GM12878 (cell line): ENCODE measurements around the gene CFAP54. TPM values are rescaled to one million over a fixed set of nuclear protein-coding genes. Genes with fewer than 3 reads are reported as not detected.

Experiments
- ATAC-seq: fragments of 200-7000 bp; cut with Tn5 transposase; 3 replicates; pipeline ENCODE4 v1.9.1; 2020; ENCODE audit warnings: mild to moderate bottlenecking, moderate library complexity
- BruUV-seq: library from RNA; stranded (reverse); fragments of 400-500 nt; replicated peaks from 2 replicates; lab custom pipeline; 2021; lab: Mats Ljungman, UMichigan
- CTCF ChIA-PET: fragments of 300-600 bp; sonication (Branson Sonifier 250); formaldehyde crosslinking; extraction: SDS; loops from one replicate; lab custom pipeline; 2021; ENCODE audit warnings: inconsistent platforms; lab: Yijun Ruan, JAX
- POLR2A ChIA-PET: fragments of 350-600 bp; formaldehyde crosslinking; extraction: SDS; loops from one replicate; lab custom pipeline; 2021; ENCODE audit warnings: inconsistent platforms; lab: Charles Lee
- RAD21 ChIA-PET: fragments of 300-600 bp; sonication (Branson Sonifier 250); formaldehyde crosslinking; loops from one replicate; lab custom pipeline; 2023; ENCODE audit warnings: antibody characterized with exemption; ENCODE audit not compliant: unreplicated experiment; lab: Charles Lee
- SMC1A ChIA-PET: fragments of 300-600 bp; sonication (Branson Sonifier 250); formaldehyde crosslinking; loops from one replicate; lab custom pipeline; 2023; ENCODE audit not compliant: unreplicated experiment, uncharacterized antibody; lab: Charles Lee
- DNase-seq: peaks from one replicate; pipeline ENCODE4 v3.0.0-alpha.2; 2011; ENCODE audit warnings: low read depth, low spot score
- FAIRE-seq: peaks from 3 replicates; lab custom pipeline; 2011; peaks lifted over from hg19 to GRCh38; lab: Jason Lieb, UNC
- H2AFZ ChIP-seq: 2 replicates; pipeline ENCODE4 v1.6.0; 2011; ENCODE audit warnings: low read depth, low read length, control low read depth; ENCODE audit not compliant: control insufficient read depth
- H3K27ac ChIP-seq: 2 replicates; pipeline ENCODE4 v1.5.1; 2011; ENCODE audit warnings: control low read depth; ENCODE audit not compliant: control insufficient read depth, insufficient read depth
- H3K27me3 ChIP-seq, 2 experiments: replicated peaks in 1 of 2; 2 replicates each; pipeline versions ENCODE4 v1.6.0 to v1.6.1; 2011; ENCODE audit warnings: low read length in 1 of 2; ENCODE audit not compliant: control insufficient read depth in 2 of 2, insufficient read depth in 2 of 2
- H3K36me3 ChIP-seq, 2 experiments: 2 replicates each; pipeline ENCODE4 v1.5.1; 2011; ENCODE audit warnings: low read length in 1 of 2; ENCODE audit not compliant: control insufficient read depth in 2 of 2, insufficient read depth in 2 of 2
- H3K4me1 ChIP-seq: 2 replicates; pipeline ENCODE4 v1.6.1; 2011; ENCODE audit warnings: mild to moderate bottlenecking, low read length, moderate library complexity, mixed read lengths; ENCODE audit not compliant: control insufficient read depth, insufficient read depth
- H3K4me2 ChIP-seq: 2 replicates; pipeline ENCODE4 v1.6.0; 2011; ENCODE audit warnings: control low read depth; ENCODE audit not compliant: control insufficient read depth, insufficient read depth
- H3K4me3 ChIP-seq: fragments of 200-600 bp; sonication (generic); 2 replicates; pipeline ENCODE4 v1.5.1; 2016
- H3K79me2 ChIP-seq: 2 replicates; pipeline ENCODE4 v1.6.0; 2011; ENCODE audit warnings: low read length; ENCODE audit not compliant: control insufficient read depth, insufficient read depth
- H3K9ac ChIP-seq: 2 replicates; pipeline ENCODE4 v1.8.0; 2011; ENCODE audit warnings: low read length, control low read depth, mixed read lengths; ENCODE audit not compliant: control insufficient read depth, insufficient read depth
- H3K9me3 ChIP-seq: replicated peaks from 3 replicates; pipeline ENCODE4 v1.5.1; 2011; ENCODE audit warnings: mild to moderate bottlenecking, low read length; ENCODE audit not compliant: control insufficient read depth, insufficient read depth
- H4K20me1 ChIP-seq: 2 replicates; pipeline ENCODE4 v1.6.0; 2011; ENCODE audit not compliant: control insufficient read depth, insufficient read depth
- CBX3 ChIP-seq: fragments of 200-600 bp; sonication (generic); IDR thresholded peaks from 2 replicates; pipeline ENCODE4 v1.6.1; 2016; ENCODE audit warnings: low read depth, borderline replicate concordance
- E4F1 ChIP-seq: fragments of 450-650 bp; IDR thresholded peaks from 2 replicates; pipeline ENCODE4 v1.6.1; 2018; ENCODE audit warnings: borderline replicate concordance, mild to moderate bottlenecking; ENCODE audit not compliant: partially characterized antibody
- ESRRA ChIP-seq: IDR thresholded peaks from 2 replicates; pipeline ENCODE4 v1.6.1; 2012; ENCODE audit warnings: mild to moderate bottlenecking, low read length, improper control_type of control experiment
- KLF5 ChIP-seq: fragments of 450-650 bp; IDR thresholded peaks from 2 replicates; pipeline ENCODE4 v1.6.1; 2014; ENCODE audit warnings: mild to moderate bottlenecking; ENCODE audit not compliant: partially characterized antibody
- MAX ChIP-seq: IDR thresholded peaks from 2 replicates; pipeline ENCODE4 v1.6.1; 2012; ENCODE audit warnings: low read depth, low read length, improper control_type of control experiment
- PAX5 ChIP-seq: IDR thresholded peaks from 2 replicates; pipeline ENCODE4 v1.6.1; 2011; ENCODE audit warnings: low read depth, low read length, borderline replicate concordance
- PML ChIP-seq: IDR thresholded peaks from 2 replicates; pipeline ENCODE4 v1.6.1; 2012; ENCODE audit warnings: low read length, inconsistent platforms
- RELA ChIP-seq: fragments of 450-650 bp; IDR thresholded peaks from 2 replicates; pipeline ENCODE4 v1.8.0; 2014; ENCODE audit warnings: borderline replicate concordance; ENCODE audit not compliant: partially characterized antibody
- SIN3A ChIP-seq: IDR thresholded peaks from 2 replicates; pipeline ENCODE4 v1.6.1; 2012; ENCODE audit warnings: low read depth, low read length, improper control_type of control experiment
- ZBTB33 ChIP-seq: fragments of 450-650 bp; IDR thresholded peaks from 2 replicates; pipeline ENCODE4 v1.6.1; 2017; ENCODE audit warnings: mild to moderate bottlenecking
- whole genome bisulfite sequencing: methylation state at CpG from one replicate; pipeline ENCODE4 v1.1.6; 2016; ENCODE audit warnings: low lambda C conversion rate; ENCODE audit not compliant: insufficient replicate concordance, insufficient coverage; ENCODE audit errors: missing lambda C conversion rate; 5-methylcytosine and 5-hydroxymethylcytosine counted together
- in situ Hi-C: fragments of 300-500 bp; cut with MboI; formaldehyde crosslinking; loops from 9 replicates; pipeline ENCODE4 v1.14.3; 2018; ENCODE audit warnings: mixed read lengths
- intact Hi-C: fragments of 100-400 bp; cut with micrococcal nuclease; formaldehyde crosslinking; loops from one replicate; pipeline ENCODE4 v1.14.2; 2022; ENCODE audit not compliant: unreplicated experiment
- polyA plus RNA-seq, 11 experiments: library from polyadenylated mRNA; depleted of rRNA in 4 of 11; unstranded in 6 of 11; stranded (reverse) in 5 of 11; fragments of >200 nt; fragmentation: Nextera tagmentation in 4 of 11; fragmentation: Illumina TruSeq in 1 of 11; extraction: Ambion mirVana in 4 of 11; extraction: Trizol in 1 of 11; gene quantifications; 1 replicate in 1 of 11; 2 replicates in 10 of 11; pipeline versions ENCODE4 v1.2.1 to v1.2.3, GENCODE V29; 2011 to 2016; ENCODE audit warnings: inconsistent platforms in 2 of 11, missing spikeins in 2 of 11, low read depth in 1 of 11
- total RNA-seq, 4 experiments: library from RNA; depleted of rRNA in 3 of 4; stranded (reverse); fragments of >200 nt in 3 of 4; fragmentation: Illumina TruSeq in 1 of 4; extraction: Trizol in 1 of 4; gene quantifications; 2 replicates each; pipeline versions ENCODE4 v1.2.1 to v1.2.3, GENCODE V29; 2013 to 2021

Gene CFAP54
- total and polyA plus RNA-seq, 10 of the 15 experiments (the other 5 are each of a cell fraction or from before 2014, with no cell fraction given): 0.19 to 1.5 (median 0.56) TPM

GRCh38 chr12:96806272-96806671, 316.9 kb downstream of the CFAP54 start:
- no peak for DNase-seq
- no peaks in the 10 kb centered on the region for H3K4me1 ChIP-seq
- H3K4me2 ChIP-seq: no peak overlapping the region
- H2AFZ ChIP-seq: no peak overlapping the region
- no peak overlapping the region for H3K9ac ChIP-seq
- CTCF ChIA-PET: no interaction called here
- no peaks in the 10 kb centered on the region for H3K36me3 ChIP-seq
- no peaks in the 10 kb centered on the region; a peak in 1 of 4 replicates for H3K27me3 ChIP-seq
- no peak overlapping the region for H3K27ac ChIP-seq
- SMC1A ChIA-PET: no interaction called here
- BruUV-seq: no TSS peak
- in situ Hi-C loops: no loop called here
- peaks cover 2% of the 10 kb centered on the region; the same call in 1 of the 3 replicates for H3K9me3 ChIP-seq
- intact Hi-C loops: no loop called here
- FAIRE-seq: no peak
- no peak for ATAC-seq
- no peaks in the 10 kb centered on the region for H4K20me1 ChIP-seq
- RAD21 ChIA-PET: no interaction called here
- no peaks in the 10 kb centered on the region for H3K79me2 ChIP-seq
- no peak overlapping the region for H3K4me3 ChIP-seq
- WGBS: 46% methylated on average over 4 of the region's 4 CpGs
- TF ChIP-seq ESRRA (no peak), KLF5 (no peak), ZBTB33 (no peak), SIN3A (no peak), PAX5 (no peak), MAX (no peak), RELA (no peak), E4F1 (no peak), PML (no peak), CBX3 (no peak)
- POLR2A ChIA-PET: interaction anchor here (0.6 kb wide), 1 partner anchor 1717 kb away, joined by 3 read pairs; no protein-coding TSS in a partner anchor
